ENCODE results near the gene HSPA12A. TPM values are rescaled to one million over a fixed set of nuclear protein-coding genes. Genes with fewer than 3 reads are reported as not detected.

Gene HSPA12A
- total and polyA plus RNA-seq, 2 of the 13 experiments (the other 11 are each of a cell fraction or from before 2014, with no cell fraction given), result 6.4 to 13.6 TPM

DNA sequence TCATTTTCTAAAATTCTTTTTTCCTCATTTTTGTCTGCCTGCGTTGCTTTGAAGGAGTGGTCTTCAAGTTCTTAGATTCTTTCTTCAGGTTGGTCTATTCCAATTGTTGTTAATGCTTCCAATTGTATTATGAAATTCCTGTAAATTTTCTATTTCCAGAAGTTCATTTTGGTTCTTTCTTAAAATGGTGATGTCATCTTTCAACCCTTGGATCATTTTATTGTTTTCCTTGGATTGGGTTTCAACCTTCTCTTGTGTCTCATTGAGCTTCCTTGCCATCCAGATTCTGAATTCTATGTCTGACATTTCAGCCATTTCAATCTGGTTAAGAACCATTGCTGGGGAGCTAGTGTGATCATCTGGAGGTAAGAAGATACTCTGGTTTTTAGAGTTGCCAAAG is 88.5 kb downstream of the HSPA12A start:
- H3K9ac ChIP-seq (ENCODE audit: insufficient read depth, low read depth, low read length), result no peak overlapping the region
- H3K27ac ChIP-seq (ENCODE audit: extremely low read length, insufficient read depth, low read length), result no peak overlapping the region
- no peak for DNase-seq (ENCODE audit: low spot score)
- no peaks in the 10 kb centered on the region for H3K79me2 ChIP-seq (ENCODE audit: insufficient read depth, low read length)
- 19% methylated on average over 1 of the region's 1 CpG for WGBS (ENCODE audit: low lambda C conversion rate)
- no TSS peak for BruUV-seq (replicated peaks)
- no peaks in the 10 kb centered on the region for H3K4me1 ChIP-seq (ENCODE audit: insufficient read depth, low read length)
- CTCF ChIA-PET (ENCODE audit: low intra/inter-chr PET ratio, low total read pairs), result no interaction called here
- TF ChIP-seq, protein P1, sequence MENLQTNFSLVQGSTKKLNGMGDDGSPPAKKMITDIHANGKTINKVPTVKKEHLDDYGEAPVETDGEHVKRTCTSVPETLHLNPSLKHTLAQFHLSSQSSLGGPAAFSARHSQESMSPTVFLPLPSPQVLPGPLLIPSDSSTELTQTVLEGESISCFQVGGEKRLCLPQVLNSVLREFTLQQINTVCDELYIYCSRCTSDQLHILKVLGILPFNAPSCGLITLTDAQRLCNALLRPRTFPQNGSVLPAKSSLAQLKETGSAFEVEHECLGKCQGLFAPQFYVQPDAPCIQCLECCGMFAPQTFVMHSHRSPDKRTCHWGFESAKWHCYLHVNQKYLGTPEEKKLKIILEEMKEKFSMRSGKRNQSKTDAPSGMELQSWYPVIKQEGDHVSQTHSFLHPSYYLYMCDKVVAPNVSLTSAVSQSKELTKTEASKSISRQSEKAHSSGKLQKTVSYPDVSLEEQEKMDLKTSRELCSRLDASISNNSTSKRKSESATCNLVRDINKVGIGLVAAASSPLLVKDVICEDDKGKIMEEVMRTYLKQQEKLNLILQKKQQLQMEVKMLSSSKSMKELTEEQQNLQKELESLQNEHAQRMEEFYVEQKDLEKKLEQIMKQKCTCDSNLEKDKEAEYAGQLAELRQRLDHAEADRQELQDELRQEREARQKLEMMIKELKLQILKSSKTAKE (CRISPR knock-in tag; IDR thresholded peaks at IDR 0.05; ENCODE audit: borderline replicate concordance), result no peak
- TF ChIP-seq ATF7 (IDR thresholded peaks at IDR 0.05), result peak; percentile 96
- no peak for TF ChIP-seq ATF7 (CRISPR knock-in tag; IDR thresholded peaks at IDR 0.05)
- POLR2A ChIA-PET, result no interaction called here
- H3K27me3 ChIP-seq (ENCODE audit: control insufficient read depth in 1 of 2, insufficient read depth in 2 of 2, low read length in 2 of 2), result peaks cover 0 to 1% of the 10 kb centered on the region in 2 experiments; a peak in 1 of 5 replicates
- intact Hi-C loops (cut with micrococcal nuclease; ENCODE audit: unreplicated experiment) (no loop called here), in situ Hi-C loops (cut with HindIII; ENCODE audit: extremely low pct_ligation_motif_present, low pct_unique_long_range_greater_than_20kb) (no loop called here)
- no peaks in the 10 kb centered on the region for H3K36me3 ChIP-seq (replicated peaks in 1 of 2; ENCODE audit: control insufficient read depth in 1 of 2, insufficient read depth in 2 of 2, low read length in 2 of 2)
- FAIRE-seq, result no peak
- H3K4me3 ChIP-seq (replicated peaks in 1 of 3; ENCODE audit: insufficient read depth in 1 of 3, low read depth in 2 of 3, low read length in 3 of 3), result no peak overlapping the region
- no peak for ATAC-seq
- no peaks in the 10 kb centered on the region for H4K20me1 ChIP-seq (ENCODE audit: insufficient read depth, low read length)
- no peaks in the 10 kb centered on the region for H3K9me3 ChIP-seq (ENCODE audit: low read length)
- no peak overlapping the region for H3K4me2 ChIP-seq (ENCODE audit: low read depth, low read length)
- no peak overlapping the region for H2AFZ ChIP-seq (ENCODE audit: low read length)

GRCh38 chr10:116648903-116649302 is 93.5 kb downstream of the HSPA12A start:
- H3K9me3 ChIP-seq (ENCODE audit: low read length), result no peaks in the 10 kb centered on the region
- no peak overlapping the region for H3K4me3 ChIP-seq (replicated peaks in 1 of 3; ENCODE audit: insufficient read depth in 1 of 3, low read depth in 2 of 3, low read length in 3 of 3)
- DNase-seq (ENCODE audit: low spot score), result no peak
- H3K27ac ChIP-seq (ENCODE audit: extremely low read length, insufficient read depth, low read length), result no peak overlapping the region
- FAIRE-seq, result no peak
- H3K36me3 ChIP-seq (replicated peaks in 1 of 2; ENCODE audit: control insufficient read depth in 1 of 2, insufficient read depth in 2 of 2, low read length in 2 of 2), result no peaks in the 10 kb centered on the region
- H4K20me1 ChIP-seq (ENCODE audit: insufficient read depth, low read length), result no peaks in the 10 kb centered on the region
- no peaks in the 10 kb centered on the region for H3K27me3 ChIP-seq (ENCODE audit: control insufficient read depth in 1 of 2, insufficient read depth in 2 of 2, low read length in 2 of 2)
- ChIA-PET POLR2A (no interaction called here), CTCF (ENCODE audit: low intra/inter-chr PET ratio, low total read pairs) (no interaction called here)
- WGBS (ENCODE audit: low lambda C conversion rate), result 30% methylated on average over 8 of the region's 8 CpGs
- no peak overlapping the region for H3K9ac ChIP-seq (ENCODE audit: insufficient read depth, low read depth, low read length)
- H2AFZ ChIP-seq (ENCODE audit: low read length), result no peak overlapping the region
- no TSS peak for BruUV-seq (replicated peaks)
- intact Hi-C loops (cut with micrococcal nuclease; ENCODE audit: unreplicated experiment), result no loop called here
- H3K4me1 ChIP-seq (ENCODE audit: insufficient read depth, low read length), result no peaks in the 10 kb centered on the region
- H3K79me2 ChIP-seq (ENCODE audit: insufficient read depth, low read length), result no peaks in the 10 kb centered on the region
- no peak for ATAC-seq
- no peak overlapping the region for H3K4me2 ChIP-seq (ENCODE audit: low read depth, low read length)
- in situ Hi-C loops (cut with HindIII; ENCODE audit: extremely low pct_ligation_motif_present, low pct_unique_long_range_greater_than_20kb), result no loop called here
- TF ChIP-seq NR1H2 (CRISPR knock-in tag; IDR thresholded peaks at IDR 0.05; ENCODE audit: borderline replicate concordance, low read depth), result no peak
- TF ChIP-seq, protein P2, sequence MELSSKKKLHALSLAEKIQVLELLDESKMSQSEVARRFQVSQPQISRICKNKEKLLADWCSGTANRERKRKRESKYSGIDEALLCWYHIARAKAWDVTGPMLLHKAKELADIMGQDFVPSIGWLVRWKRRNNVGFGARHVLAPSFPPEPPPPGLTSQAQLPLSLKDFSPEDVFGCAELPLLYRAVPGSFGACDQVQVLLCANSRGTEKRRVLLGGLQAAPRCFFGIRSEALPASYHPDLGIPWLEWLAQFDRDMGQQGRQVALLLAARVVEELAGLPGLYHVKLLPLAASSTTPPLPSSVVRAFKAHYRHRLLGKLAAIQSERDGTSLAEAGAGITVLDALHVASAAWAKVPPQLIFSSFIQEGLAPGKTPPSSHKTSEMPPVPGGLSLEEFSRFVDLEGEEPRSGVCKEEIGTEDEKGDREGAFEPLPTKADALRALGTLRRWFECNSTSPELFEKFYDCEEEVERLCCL (CRISPR knock-in tag; IDR thresholded peaks at IDR 0.05; ENCODE audit: borderline replicate concordance), result no peak
- no peak for TF ChIP-seq PHB2 (IDR thresholded peaks at IDR 0.05; ENCODE audit: partially characterized antibody)
- no peak for TF ChIP-seq ZNF839 (CRISPR knock-in tag; IDR thresholded peaks at IDR 0.05; ENCODE audit: borderline replicate concordance)
- no peak for TF ChIP-seq CC2D1A (CRISPR knock-in tag; IDR thresholded peaks at IDR 0.05)
- TF ChIP-seq ZNF724P (CRISPR knock-in tag; IDR thresholded peaks at IDR 0.05; ENCODE audit: borderline replicate concordance), result no peak
- TF ChIP-seq ZNF761 (CRISPR knock-in tag; conservative IDR thresholded peaks at IDR 0.05), result no peak
- TF ChIP-seq, protein P3, sequence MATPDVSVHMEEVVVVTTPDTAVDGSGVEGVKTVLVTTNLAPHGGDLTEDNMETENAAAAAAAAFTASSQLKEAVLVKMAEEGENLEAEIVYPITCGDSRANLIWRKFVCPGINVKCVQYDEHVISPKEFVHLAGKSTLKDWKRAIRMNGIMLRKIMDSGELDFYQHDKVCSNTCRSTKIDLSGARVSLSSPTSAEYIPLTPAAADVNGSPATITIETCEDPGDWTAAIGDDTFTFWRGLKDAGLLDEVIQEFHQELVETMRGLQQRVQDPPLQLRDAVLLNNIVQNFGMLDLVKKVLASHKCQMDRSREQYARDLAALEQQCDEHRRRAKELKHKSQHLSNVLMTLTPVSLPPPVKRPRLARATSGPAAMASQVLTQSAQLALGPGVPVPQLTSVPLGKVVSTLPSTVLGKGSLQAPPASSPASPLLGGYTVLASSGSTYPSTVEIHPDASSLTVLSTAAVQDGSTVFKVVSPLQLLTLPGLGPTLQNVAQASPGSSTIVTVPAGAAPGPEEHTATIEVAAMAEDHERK (CRISPR knock-in tag; IDR thresholded peaks at IDR 0.05; ENCODE audit: low read depth), result no peak
- no peak for TF ChIP-seq ZMAT3 (CRISPR knock-in tag; conservative IDR thresholded peaks at IDR 0.05)
- no peak for TF ChIP-seq ZNF775 (CRISPR knock-in tag; IDR thresholded peaks at IDR 0.05; ENCODE audit: borderline replicate concordance)
- TF ChIP-seq ZNF10 (CRISPR knock-in tag; IDR thresholded peaks at IDR 0.05; ENCODE audit: borderline replicate concordance, low read depth), result no peak
- TF ChIP-seq PHF5A (CRISPR knock-in tag; IDR thresholded peaks at IDR 0.05; ENCODE audit: low read depth, unreplicated experiment), result no peak
